ENCODE results near the gene NLGN1. TPM values are rescaled to one million over a fixed set of nuclear protein-coding genes. Genes with fewer than 3 reads are reported as not detected.

The NLGN1 gene
- polyA plus RNA-seq, 2 of the 4 experiments (the other 2 are of a cell fraction): not detected

- POLR2A ChIA-PET: interaction anchor here (0.6 kb wide), 1 partner anchor 80 kb away, joined by 6 read pairs; no protein-coding TSS in a partner anchor
- no peak for ATAC-seq
- no peak for FAIRE-seq
Measured at GRCh38 chr3:174315225-174315624, 917.7 kb downstream of the NLGN1 start.

DNA sequence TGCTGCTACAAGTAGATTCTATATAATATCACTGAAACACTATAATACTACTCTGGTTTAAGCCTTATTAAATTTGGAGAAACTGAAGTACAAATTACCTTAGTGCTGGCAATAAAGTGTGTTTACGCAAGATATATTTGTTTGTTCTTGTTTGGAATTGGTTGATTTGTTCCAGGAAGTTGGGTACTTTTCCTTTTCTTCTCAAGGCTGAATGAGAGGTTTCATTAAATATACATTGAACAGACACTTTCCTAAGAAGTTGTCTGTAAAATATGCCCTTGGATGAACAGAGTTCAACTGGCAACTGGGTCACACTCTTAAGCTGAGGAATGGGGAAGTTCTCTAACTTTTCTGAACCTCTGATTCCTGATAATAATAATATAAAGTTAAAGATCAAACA lies 919.5 kb downstream of the NLGN1 start:
- POLR2A ChIA-PET: no interaction called here
- WGBS (ENCODE audit: missing lambda C conversion rate): 91% methylated on average over 1 of the region's 1 CpG
- ATAC-seq: no peak
- H3K4me2 ChIP-seq: no peak overlapping the region
- no peaks in the 10 kb centered on the region for H3K4me1 ChIP-seq
- DNase-seq (ENCODE audit: low read depth in 1 of 2, low spot score in 1 of 2): no peak
- CTCF ChIA-PET: no interaction called here
- H3K27ac ChIP-seq: no peak overlapping the region
- no peak for TF ChIP-seq EP300 (IDR thresholded peaks at IDR 0.05)
- TF ChIP-seq ZC3H11A (IDR thresholded peaks at IDR 0.05): no peak
- TF ChIP-seq HOXB13 (CRISPR knock-in tag; IDR thresholded peaks at IDR 0.05; ENCODE audit: low read depth): no peak
- TF ChIP-seq, protein P1, sequence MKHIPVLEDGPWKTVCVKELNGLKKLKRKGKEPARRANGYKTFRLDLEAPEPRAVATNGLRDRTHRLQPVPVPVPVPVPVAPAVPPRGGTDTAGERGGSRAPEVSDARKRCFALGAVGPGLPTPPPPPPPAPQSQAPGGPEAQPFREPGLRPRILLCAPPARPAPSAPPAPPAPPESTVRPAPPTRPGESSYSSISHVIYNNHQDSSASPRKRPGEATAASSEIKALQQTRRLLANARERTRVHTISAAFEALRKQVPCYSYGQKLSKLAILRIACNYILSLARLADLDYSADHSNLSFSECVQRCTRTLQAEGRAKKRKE (CRISPR knock-in tag; IDR thresholded peaks at IDR 0.05; ENCODE audit: low read depth): no peak
- no peak for TF ChIP-seq RARB (CRISPR knock-in tag; IDR thresholded peaks at IDR 0.05)
- TF ChIP-seq ZNF302 (CRISPR knock-in tag; IDR thresholded peaks at IDR 0.05): no peak
- no peak for TF ChIP-seq HES2 (IDR thresholded peaks at IDR 0.05)
- TF ChIP-seq, protein P2, sequence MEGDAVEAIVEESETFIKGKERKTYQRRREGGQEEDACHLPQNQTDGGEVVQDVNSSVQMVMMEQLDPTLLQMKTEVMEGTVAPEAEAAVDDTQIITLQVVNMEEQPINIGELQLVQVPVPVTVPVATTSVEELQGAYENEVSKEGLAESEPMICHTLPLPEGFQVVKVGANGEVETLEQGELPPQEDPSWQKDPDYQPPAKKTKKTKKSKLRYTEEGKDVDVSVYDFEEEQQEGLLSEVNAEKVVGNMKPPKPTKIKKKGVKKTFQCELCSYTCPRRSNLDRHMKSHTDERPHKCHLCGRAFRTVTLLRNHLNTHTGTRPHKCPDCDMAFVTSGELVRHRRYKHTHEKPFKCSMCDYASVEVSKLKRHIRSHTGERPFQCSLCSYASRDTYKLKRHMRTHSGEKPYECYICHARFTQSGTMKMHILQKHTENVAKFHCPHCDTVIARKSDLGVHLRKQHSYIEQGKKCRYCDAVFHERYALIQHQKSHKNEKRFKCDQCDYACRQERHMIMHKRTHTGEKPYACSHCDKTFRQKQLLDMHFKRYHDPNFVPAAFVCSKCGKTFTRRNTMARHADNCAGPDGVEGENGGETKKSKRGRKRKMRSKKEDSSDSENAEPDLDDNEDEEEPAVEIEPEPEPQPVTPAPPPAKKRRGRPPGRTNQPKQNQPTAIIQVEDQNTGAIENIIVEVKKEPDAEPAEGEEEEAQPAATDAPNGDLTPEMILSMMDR (IDR thresholded peaks at IDR 0.05): no peak
- TF ChIP-seq HDAC2 (IDR thresholded peaks at IDR 0.05): no peak
- no peak for TF ChIP-seq EHF (CRISPR knock-in tag; IDR thresholded peaks at IDR 0.05)
- TF ChIP-seq TFCP2L1 (CRISPR knock-in tag; IDR thresholded peaks at IDR 0.05): no peak
- no peak for TF ChIP-seq CEBPB (IDR thresholded peaks at IDR 0.05)
- no peaks in the 10 kb centered on the region for H3K9me3 ChIP-seq
- H3K4me3 ChIP-seq: no peak overlapping the region
- no peak for FAIRE-seq

More at GRCh38 chr3:174315225-174315624, 917.7 kb downstream of the NLGN1 start:
- CTCF ChIA-PET: no interaction called here
- H3K9me3 ChIP-seq: no peaks in the 10 kb centered on the region
- H3K4me2 ChIP-seq: no peak overlapping the region
- H3K4me3 ChIP-seq: no peak overlapping the region
- 87% methylated on average over 2 of the region's 2 CpGs for WGBS (ENCODE audit: missing lambda C conversion rate)
- no peak overlapping the region for H3K27ac ChIP-seq
- H3K4me1 ChIP-seq: no peaks in the 10 kb centered on the region
- DNase-seq (ENCODE audit: low read depth in 1 of 2, low spot score in 1 of 2): no peak
- TF ChIP-seq, protein P1 (CRISPR knock-in tag; IDR thresholded peaks at IDR 0.05; ENCODE audit: low read depth): no peak
- TF ChIP-seq ZSCAN20 (CRISPR knock-in tag; IDR thresholded peaks at IDR 0.05) (no peak), BHLHE40 (IDR thresholded peaks at IDR 0.05; ENCODE audit: low read depth, low read length) (no peak), JUNB (IDR thresholded peaks at IDR 0.05) (no peak), KDM1A (IDR thresholded peaks at IDR 0.05; ENCODE audit: low read depth) (no peak), PBX3 (IDR thresholded peaks at IDR 0.05) (no peak), CEBPB (IDR thresholded peaks at IDR 0.05) (no peak), RCOR1 (IDR thresholded peaks at IDR 0.05; ENCODE audit: low read depth, low read length) (no peak), MAZ (IDR thresholded peaks at IDR 0.05; ENCODE audit: borderline replicate concordance, low read depth, low read length) (no peak), MAFK (IDR thresholded peaks at IDR 0.05; ENCODE audit: partially characterized antibody) (no peak), TP53 (CRISPR knock-in tag; IDR thresholded peaks at IDR 0.05) (no peak), FOSL2 (IDR thresholded peaks at IDR 0.05) (no peak), FOSL2 (CRISPR knock-in tag; IDR thresholded peaks at IDR 0.05) (no peak)
- TF ChIP-seq, protein P3, sequence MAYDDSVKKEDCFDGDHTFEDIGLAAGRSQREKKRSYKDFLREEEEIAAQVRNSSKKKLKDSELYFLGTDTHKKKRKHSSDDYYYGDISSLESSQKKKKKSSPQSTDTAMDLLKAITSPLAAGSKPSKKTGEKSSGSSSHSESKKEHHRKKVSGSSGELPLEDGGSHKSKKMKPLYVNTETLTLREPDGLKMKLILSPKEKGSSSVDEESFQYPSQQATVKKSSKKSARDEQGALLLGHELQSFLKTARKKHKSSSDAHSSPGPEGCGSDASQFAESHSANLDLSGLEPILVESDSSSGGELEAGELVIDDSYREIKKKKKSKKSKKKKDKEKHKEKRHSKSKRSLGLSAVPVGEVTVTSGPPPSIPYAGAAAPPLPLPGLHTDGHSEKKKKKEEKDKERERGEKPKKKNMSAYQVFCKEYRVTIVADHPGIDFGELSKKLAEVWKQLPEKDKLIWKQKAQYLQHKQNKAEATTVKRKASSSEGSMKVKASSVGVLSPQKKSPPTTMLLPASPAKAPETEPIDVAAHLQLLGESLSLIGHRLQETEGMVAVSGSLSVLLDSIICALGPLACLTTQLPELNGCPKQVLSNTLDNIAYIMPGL (CRISPR knock-in tag; IDR thresholded peaks at IDR 0.05; ENCODE audit: borderline replicate concordance): no peak
